Measurements from ENCODE around the gene MAP3K5. TPM values are rescaled to one million over a fixed set of nuclear protein-coding genes. Genes with fewer than 3 reads are reported as not detected.
A peak's percentile ranks its signal among the peaks of the same experiment; 100 is the strongest.

Gene MAP3K5
- total and polyA plus RNA-seq, 9 of the 15 experiments (the other 6 are each of a cell fraction or from before 2014, with no cell fraction given) = 2.2 to 13.0 (median 9.9) TPM

GRCh38 chr6:136767103-136767502 is 25.2 kb downstream of the MAP3K5 start (continued):
- TF ChIP-seq ELF4 (CRISPR knock-in tag; IDR thresholded peaks at IDR 0.05) = peak; percentile 33; the same call in 1 of the 2 replicates
- peak in 1 of 2 experiments; percentile 28 for TF ChIP-seq AFF1 (IDR thresholded peaks at IDR 0.05; ENCODE audit: low read depth in 1 of 2, partially characterized antibody in 2 of 2)
- 0 out of 2 replicates have a peak, but pooled peaks have one; percentile 2 for TF ChIP-seq DDX20 (tag; IDR thresholded peaks at IDR 0.05; ENCODE audit: low read depth)
- TF ChIP-seq ELF2 (CRISPR knock-in tag; IDR thresholded peaks at IDR 0.05) = no peak
- 0 out of 4 replicates have a peak, but pooled peaks of 1 of the 2 experiments have one; percentile 49 for TF ChIP-seq ETV6 (IDR thresholded peaks at IDR 0.05; ENCODE audit: borderline replicate concordance in 1 of 2, low read depth in 2 of 2, low read length in 1 of 2)
- no peak for TF ChIP-seq ETV6 (CRISPR knock-in tag; IDR thresholded peaks at IDR 0.05; ENCODE audit: borderline replicate concordance)
- no peak for TF ChIP-seq E2F4 (CRISPR knock-in tag; IDR thresholded peaks at IDR 0.05; ENCODE audit: low read depth)
- TF ChIP-seq MTA1 (IDR thresholded peaks at IDR 0.05; ENCODE audit: borderline replicate concordance) = 0 out of 2 replicates have a peak, but pooled peaks have one; percentile 41
- TF ChIP-seq ZNF124 (CRISPR knock-in tag; IDR thresholded peaks at IDR 0.05) = no peak
- 0 out of 2 replicates have a peak, but pooled peaks have one; percentile 52 for TF ChIP-seq EHMT2 (IDR thresholded peaks at IDR 0.05)
- TF ChIP-seq RNF2 (IDR thresholded peaks at IDR 0.05) = no peak
